Mucosa of rectum (tissue), 2 donors: Measurements from ENCODE around the gene ZNF407.
"Not testable (repeated sequence)": the region's sequence is repeated elsewhere in the genome, so short reads cannot be mapped to it uniquely, and the experiment has no call there.

Experiments used
- H3K27ac ChIP-seq, 2 donors: one replicate each; pipeline ENCODE4 v1.7.0; 2013; ENCODE audit warnings: inconsistent platforms in 2 of 2, low read depth in 2 of 2, low read length in 2 of 2
- H3K27me3 ChIP-seq, 2 donors: one replicate each; pipeline ENCODE4 v1.7.0; 2013; ENCODE audit warnings: low read length in 2 of 2; ENCODE audit not compliant: control insufficient read depth in 2 of 2, insufficient read depth in 2 of 2
- H3K36me3 ChIP-seq, 2 donors: one replicate each; pipeline ENCODE4 v1.7.0; 2013; ENCODE audit warnings: low read length in 2 of 2; ENCODE audit not compliant: control insufficient read depth in 2 of 2, insufficient read depth in 2 of 2
- H3K4me1 ChIP-seq, 2 donors: one replicate each; pipeline ENCODE4 v1.7.0; 2013; ENCODE audit warnings: low read length in 2 of 2, mild to moderate bottlenecking in 1 of 2; ENCODE audit not compliant: control insufficient read depth in 2 of 2, insufficient read depth in 2 of 2
- H3K4me3 ChIP-seq, 2 donors: one replicate each; pipeline ENCODE4 v1.7.0; 2013; ENCODE audit warnings: low read length in 2 of 2
- H3K9ac ChIP-seq, 2 donors: one replicate each; pipeline ENCODE4 v1.7.0; 2013; ENCODE audit warnings: low read length in 2 of 2, low read depth in 1 of 2, mild to moderate bottlenecking in 1 of 2
- H3K9me3 ChIP-seq, 2 donors: one replicate each; pipeline ENCODE4 v1.7.0; 2013; ENCODE audit warnings: low read length in 2 of 2; ENCODE audit not compliant: control insufficient read depth in 2 of 2
- donor health status: healthy.
- donor health status: Normal muscosa, but diverticular disease.

The ZNF407 gene

GRCh38 chr18:75085676-75086075 lies 488.0 kb downstream of the ZNF407 start:
- H3K27ac ChIP-seq, H3K4me1 ChIP-seq, H3K9ac ChIP-seq: not testable (repeated sequence)

GRCh38 chr18:75086494-75087034 lies 488.9 kb downstream of the ZNF407 start:
- no peak overlapping the region for H3K27ac ChIP-seq
- H3K9ac ChIP-seq, result no peak overlapping the region
- H3K36me3 ChIP-seq, result no peaks in the 10 kb centered on the region
- H3K4me3 ChIP-seq, result no peak overlapping the region
- no peaks in the 10 kb centered on the region for H3K27me3 ChIP-seq
- peaks cover 0 to 2% of the 10 kb centered on the region in 2 donors for H3K9me3 ChIP-seq
- no peaks in the 10 kb centered on the region for H3K4me1 ChIP-seq

More at GRCh38 chr18:75085676-75086075, 488.0 kb downstream of the ZNF407 start:
- not testable (repeated sequence) for H3K9me3 ChIP-seq, H3K27me3 ChIP-seq, H3K36me3 ChIP-seq, H3K4me3 ChIP-seq

GRCh38 chr18:75087119-75088020 lies 489.7 kb downstream of the ZNF407 start:
- Histone ChIP-seq H3K36me3 (no peaks in the 10 kb centered on the region), H3K9me3 (peaks cover 0 to 2% of the 10 kb centered on the region in 2 donors), H3K27me3 (no peaks in the 10 kb centered on the region), H3K4me1 (no peaks in the 10 kb centered on the region), H3K27ac (no peak overlapping the region), H3K9ac (no peak overlapping the region), H3K4me3 (no peak overlapping the region)

DNA sequence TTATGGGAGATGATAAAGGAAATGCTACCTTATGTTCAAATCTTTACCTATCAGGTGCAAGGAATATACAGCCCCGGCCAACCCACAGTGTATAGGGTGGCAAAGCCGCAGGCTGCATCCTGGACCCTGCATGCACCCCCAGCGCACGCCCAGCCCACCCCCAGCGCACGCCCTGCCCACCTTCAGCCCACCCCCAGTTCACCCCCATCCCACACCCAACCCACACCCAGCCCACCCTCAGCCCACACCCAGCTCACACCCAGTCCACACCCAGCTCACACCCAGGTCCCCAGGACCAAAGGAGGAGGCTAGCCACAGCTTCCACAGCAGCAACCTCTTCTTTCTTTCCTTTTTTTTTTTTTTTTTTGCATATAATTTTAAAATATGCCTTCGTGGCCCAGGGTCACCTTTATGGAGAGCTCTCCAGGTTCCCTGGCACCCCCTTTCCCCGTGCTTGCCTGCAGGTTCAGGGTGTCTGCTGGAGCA lies 490.4 kb downstream of the ZNF407 start:
- H3K4me3 ChIP-seq, result no peak overlapping the region
- H3K4me1 ChIP-seq, result no peaks in the 10 kb centered on the region
- peaks cover 0 to 2% of the 10 kb centered on the region in 2 donors for H3K9me3 ChIP-seq
- H3K27ac ChIP-seq, result no peak overlapping the region
- H3K27me3 ChIP-seq, result no peaks in the 10 kb centered on the region
- no peaks in the 10 kb centered on the region for H3K36me3 ChIP-seq
- H3K9ac ChIP-seq, result no peak overlapping the region

DNA sequence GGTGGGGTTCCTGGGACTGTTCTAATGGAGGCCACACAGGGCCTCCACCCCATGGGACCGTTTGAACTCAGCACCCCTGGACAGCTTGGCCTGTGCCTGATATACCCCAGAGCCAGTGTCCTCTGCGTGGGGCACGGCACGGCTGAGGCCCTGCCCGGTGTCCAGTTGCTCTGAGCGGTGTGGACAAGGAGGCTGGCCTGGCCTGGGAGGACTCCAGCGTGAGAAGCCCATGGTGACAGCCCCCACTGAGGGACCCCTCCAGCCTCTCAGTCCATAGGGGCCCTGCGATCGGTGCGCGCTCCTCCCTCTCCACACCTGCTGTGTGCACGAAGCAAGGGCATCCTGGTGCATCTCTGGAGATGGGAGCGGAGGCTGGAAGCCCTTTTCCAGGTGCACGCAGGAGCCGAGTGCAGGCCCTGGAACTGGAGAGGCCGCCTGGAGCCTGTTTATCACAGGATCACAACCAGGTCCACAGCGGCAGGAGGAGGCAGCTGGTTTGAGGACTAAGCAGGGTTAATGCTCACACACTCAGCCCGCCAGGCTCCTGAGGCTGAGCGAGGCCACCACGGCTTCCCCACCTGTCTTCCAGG lies 491.0 kb downstream of the ZNF407 start:
- H3K27me3 ChIP-seq, result no peaks in the 10 kb centered on the region
- no peak overlapping the region for H3K4me3 ChIP-seq
- no peaks in the 10 kb centered on the region for H3K4me1 ChIP-seq
- no peak overlapping the region for H3K9ac ChIP-seq
- no peak overlapping the region for H3K27ac ChIP-seq
- peaks cover 0 to 2% of the 10 kb centered on the region in 2 donors for H3K9me3 ChIP-seq
- H3K36me3 ChIP-seq, result no peaks in the 10 kb centered on the region

DNA sequence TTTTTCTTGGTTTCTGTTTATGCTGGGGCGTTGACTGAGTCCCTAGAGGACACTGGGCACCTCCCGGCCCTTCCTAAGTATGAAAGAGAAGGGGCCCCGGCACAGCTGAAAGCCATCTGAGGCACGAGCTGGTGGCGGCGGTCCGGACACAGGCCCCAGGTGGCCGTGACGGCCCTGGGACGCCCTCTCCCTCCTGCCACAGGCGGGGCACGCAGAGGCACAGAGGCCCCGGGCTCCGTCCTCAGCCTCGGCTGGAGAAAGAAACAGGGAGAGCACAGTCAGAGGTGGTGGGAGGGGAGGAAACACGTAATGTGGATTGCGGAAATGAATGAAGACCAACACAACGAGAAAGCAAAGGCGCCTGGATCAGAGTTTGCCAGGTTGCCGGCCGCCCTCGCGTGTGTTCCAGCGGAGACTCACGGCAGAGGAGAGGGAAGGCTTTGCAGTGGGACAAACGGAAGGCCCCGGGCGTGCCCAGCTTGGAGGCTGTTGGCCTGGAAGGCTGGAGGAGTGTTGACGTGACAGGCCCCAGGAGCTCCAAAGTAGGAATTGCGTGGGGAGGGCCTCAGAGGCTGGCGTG lies 492.2 kb downstream of the ZNF407 start:
- Histone ChIP-seq H3K36me3 (no peaks in the 10 kb centered on the region), H3K4me1 (no peaks in the 10 kb centered on the region), H3K4me3 (no peak overlapping the region), H3K27ac (no peak overlapping the region), H3K9ac (no peak overlapping the region), H3K27me3 (no peaks in the 10 kb centered on the region), H3K9me3 (peaks cover 0 to 2% of the 10 kb centered on the region in 2 donors)

DNA sequence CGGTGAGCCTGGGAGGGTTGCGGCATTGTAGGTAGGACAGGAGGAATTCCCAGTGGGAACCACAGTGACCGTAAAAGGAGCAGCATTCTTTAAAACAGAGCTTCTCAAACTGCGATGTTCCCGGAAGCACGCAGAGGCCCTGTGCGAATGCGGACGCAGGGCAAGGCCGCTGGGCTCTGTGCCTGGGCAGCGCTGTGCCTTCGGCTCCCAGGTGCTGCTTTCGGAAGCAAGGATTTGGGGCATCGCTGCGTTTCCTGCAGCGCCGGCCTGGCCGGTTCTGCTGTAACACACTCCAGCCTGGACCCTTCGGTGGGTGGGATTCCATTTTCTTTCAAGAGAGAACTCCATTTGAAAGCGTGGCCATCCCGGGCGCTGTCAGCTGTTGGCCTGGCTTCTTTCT lies 492.7 kb downstream of the ZNF407 start:
- Histone ChIP-seq H3K4me1 (no peaks in the 10 kb centered on the region), H3K9me3 (peaks cover 0 to 2% of the 10 kb centered on the region in 2 donors), H3K36me3 (no peaks in the 10 kb centered on the region), H3K9ac (no peak overlapping the region), H3K27ac (no peak overlapping the region), H3K4me3 (no peak overlapping the region), H3K27me3 (no peaks in the 10 kb centered on the region)

- no peak overlapping the region for H3K27ac ChIP-seq
- H3K9ac ChIP-seq, result no peak overlapping the region
- H3K9me3 ChIP-seq, result no peaks in the 10 kb centered on the region
- H3K27me3 ChIP-seq, result no peaks in the 10 kb centered on the region
- no peaks in the 10 kb centered on the region for H3K4me1 ChIP-seq
- H3K36me3 ChIP-seq, result no peaks in the 10 kb centered on the region
- H3K4me3 ChIP-seq, result no peak overlapping the region
These were observed 500.0 kb downstream of the ZNF407 start for GRCh38 chr18:75097491-75098225.

- Histone ChIP-seq H3K27ac (no peak overlapping the region), H3K36me3 (no peaks in the 10 kb centered on the region), H3K4me1 (no peaks in the 10 kb centered on the region), H3K9me3 (no peaks in the 10 kb centered on the region), H3K27me3 (no peaks in the 10 kb centered on the region), H3K4me3 (no peak overlapping the region), H3K9ac (no peak overlapping the region)
These were observed 503.4 kb downstream of the ZNF407 start for GRCh38 chr18:75100832-75101630.
